Left ventricle myocardium inferior (tissue), 1 donor: Measurements from ENCODE around the gene CD63. TPM values are rescaled to one million over a fixed set of nuclear protein-coding genes. Genes with fewer than 3 reads are reported as not detected.

Experiments
- DNase-seq: peaks from one replicate; pipeline ENCODE4 v3.0.0-alpha.2; 2020
- H3K27ac ChIP-seq: fragments of 200-600 bp; replicated peaks from 2 replicates; pipeline ENCODE4 v1.8.0; 2021
- H3K27me3 ChIP-seq: fragments of 200-600 bp; 2 replicates; pipeline ENCODE4 v1.8.0; 2021; ENCODE audit warnings: low read depth
- H3K36me3 ChIP-seq: fragments of 200-600 bp; 2 replicates; pipeline ENCODE4 v1.8.0; 2021
- H3K4me1 ChIP-seq: fragments of 200-600 bp; 2 replicates; pipeline ENCODE4 v1.8.0; 2021
- H3K4me3 ChIP-seq: fragments of 200-600 bp; 2 replicates; pipeline ENCODE4 v1.8.0; 2021; ENCODE audit warnings: mild to moderate bottlenecking, moderate library complexity
- H3K9me3 ChIP-seq: fragments of 200-600 bp; replicated peaks from 2 replicates; pipeline ENCODE4 v1.8.0; 2021
- intact Hi-C: fragments of 100-400 bp; cut with micrococcal nuclease; formaldehyde crosslinking; loops from one replicate; pipeline ENCODE4 v1.11.0; 2022
- total RNA-seq: library from RNA; stranded (reverse); fragmentation: NEBNext Ultra II Directional; extraction: Animal tissue kit (Norgen Biotek cat#: 25700); gene quantifications from one replicate; pipeline ENCODE4 v1.2.1, GENCODE V29; 2021
- TF ChIP-seq, protein P1 (sequence below): fragments of 200-600 bp; IDR thresholded peaks from 2 replicates; pipeline ENCODE4 v1.8.0; 2021; ENCODE audit warnings: antibody characterized with exemption, mild to moderate bottlenecking, borderline replicate concordance
- donor health status: DM: no; HTN: yes; CAD: no; lungs with severe emphysema.

Gene CD63
- total RNA-seq, 1 donor from 2014 or later = 705 TPM

DNA sequence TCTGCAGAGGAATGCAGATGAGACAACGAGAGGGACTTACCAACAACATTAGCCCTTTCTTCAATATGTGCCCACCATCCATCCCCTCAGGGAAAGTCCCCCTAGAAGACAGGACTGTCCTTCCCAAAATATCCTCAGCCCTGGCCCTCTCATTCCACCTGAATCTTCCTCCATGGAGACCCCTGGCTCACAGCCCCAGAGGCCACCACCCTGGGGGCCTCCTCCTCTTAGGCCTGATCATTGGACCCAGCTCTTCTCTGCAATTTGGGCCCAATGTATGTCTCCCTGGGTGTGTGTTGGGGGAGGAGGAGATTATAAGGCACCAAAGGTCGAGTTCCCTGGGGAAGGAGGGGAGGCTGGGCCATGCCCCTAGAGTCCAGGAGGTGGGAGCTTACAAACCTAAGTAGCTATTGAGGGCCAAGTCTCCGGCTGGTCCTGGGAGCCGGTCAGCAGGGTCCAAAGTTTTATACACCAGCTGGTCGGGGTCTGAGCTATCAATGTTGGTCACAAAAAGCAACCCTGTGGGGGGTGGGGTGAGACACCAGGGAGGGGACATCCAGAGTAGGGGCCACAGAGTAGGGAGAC is 29.2 kb downstream of the CD63 start:
- Histone ChIP-seq H3K27me3 (no peaks in the 10 kb centered on the region), H3K27ac (peak overlapping the region; percentile 60), H3K4me3 (no peak overlapping the region), H3K9me3 (no peaks in the 10 kb centered on the region), H3K36me3 (peaks cover 51% of the 10 kb centered on the region), H3K4me1 (peaks cover 53% of the 10 kb centered on the region)
- TF ChIP-seq, protein P1, sequence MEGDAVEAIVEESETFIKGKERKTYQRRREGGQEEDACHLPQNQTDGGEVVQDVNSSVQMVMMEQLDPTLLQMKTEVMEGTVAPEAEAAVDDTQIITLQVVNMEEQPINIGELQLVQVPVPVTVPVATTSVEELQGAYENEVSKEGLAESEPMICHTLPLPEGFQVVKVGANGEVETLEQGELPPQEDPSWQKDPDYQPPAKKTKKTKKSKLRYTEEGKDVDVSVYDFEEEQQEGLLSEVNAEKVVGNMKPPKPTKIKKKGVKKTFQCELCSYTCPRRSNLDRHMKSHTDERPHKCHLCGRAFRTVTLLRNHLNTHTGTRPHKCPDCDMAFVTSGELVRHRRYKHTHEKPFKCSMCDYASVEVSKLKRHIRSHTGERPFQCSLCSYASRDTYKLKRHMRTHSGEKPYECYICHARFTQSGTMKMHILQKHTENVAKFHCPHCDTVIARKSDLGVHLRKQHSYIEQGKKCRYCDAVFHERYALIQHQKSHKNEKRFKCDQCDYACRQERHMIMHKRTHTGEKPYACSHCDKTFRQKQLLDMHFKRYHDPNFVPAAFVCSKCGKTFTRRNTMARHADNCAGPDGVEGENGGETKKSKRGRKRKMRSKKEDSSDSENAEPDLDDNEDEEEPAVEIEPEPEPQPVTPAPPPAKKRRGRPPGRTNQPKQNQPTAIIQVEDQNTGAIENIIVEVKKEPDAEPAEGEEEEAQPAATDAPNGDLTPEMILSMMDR = no peak
- DNase-seq = no peak
- intact Hi-C loops = no loop called here

DNA sequence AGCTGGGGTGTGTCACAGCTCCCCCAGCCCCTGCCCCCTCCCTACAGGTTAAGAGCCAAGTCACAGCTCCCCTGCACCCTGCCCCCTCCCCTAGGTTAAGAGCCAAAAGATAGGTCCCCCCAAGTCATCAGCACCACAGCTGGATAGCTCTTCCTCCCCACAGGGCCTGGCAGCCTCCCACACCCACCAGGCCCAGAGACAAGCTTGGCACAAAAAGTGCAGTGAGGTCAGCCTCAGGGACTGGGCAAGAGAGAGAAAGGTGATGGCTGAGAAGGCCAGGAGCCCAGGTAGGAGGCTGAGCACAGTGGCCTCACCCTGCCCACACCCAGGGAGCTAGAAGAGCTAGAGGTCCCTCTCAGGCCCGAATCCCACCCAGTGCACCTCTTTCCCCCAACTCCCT is 29.8 kb downstream of the CD63 start:
- intact Hi-C loops = no loop called here
- Histone ChIP-seq H3K27ac (peak overlapping the region; percentile 60), H3K27me3 (no peaks in the 10 kb centered on the region), H3K4me3 (no peak overlapping the region), H3K36me3 (peaks cover 57% of the 10 kb centered on the region), H3K9me3 (no peaks in the 10 kb centered on the region), H3K4me1 (peaks cover 48% of the 10 kb centered on the region)
- TF ChIP-seq, protein P1 = no peak
- DNase-seq = no peak

DNA sequence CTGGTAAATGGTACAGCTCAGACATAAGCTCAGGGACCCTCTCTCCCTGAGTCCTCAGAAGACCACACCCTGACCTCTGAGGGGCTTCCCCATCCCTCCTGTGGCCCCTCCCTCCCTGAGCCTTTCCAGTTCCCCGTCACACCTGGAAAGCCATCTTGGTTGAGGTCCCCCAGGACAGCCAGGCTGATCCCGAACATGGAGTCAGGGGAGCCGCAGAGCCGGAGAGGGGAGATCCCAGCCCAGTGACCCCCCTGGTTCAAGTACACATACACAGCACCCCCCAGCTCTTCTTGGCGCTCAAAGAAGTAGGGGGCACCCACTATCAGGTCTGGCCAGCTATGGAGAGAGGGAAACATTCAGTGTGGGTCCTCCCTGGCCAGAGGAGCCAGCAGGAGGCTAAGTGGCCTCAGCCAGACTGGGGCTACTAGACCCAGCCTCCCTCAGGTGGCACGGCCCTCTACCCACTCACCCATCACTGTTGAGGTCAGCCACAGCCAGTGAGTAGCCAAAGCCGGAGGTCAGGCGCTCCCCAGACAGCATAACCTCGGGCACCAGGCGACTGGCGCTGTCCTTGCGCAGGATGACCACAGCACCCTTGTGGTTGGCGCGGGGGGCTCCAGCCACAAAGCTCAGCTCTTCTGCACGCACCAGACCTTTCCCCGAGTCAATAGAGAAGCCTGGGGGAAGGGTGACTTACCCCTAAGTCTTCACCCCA is 30.4 kb downstream of the CD63 start:
- DNase-seq = no peak
- intact Hi-C loops = no loop called here
- Histone ChIP-seq H3K4me1 (peaks cover 42% of the 10 kb centered on the region), H3K4me3 (no peak overlapping the region), H3K36me3 (peaks cover 63% of the 10 kb centered on the region), H3K9me3 (no peaks in the 10 kb centered on the region), H3K27me3 (no peaks in the 10 kb centered on the region), H3K27ac (no peak overlapping the region)
- TF ChIP-seq, protein P1 = no peak

DNA sequence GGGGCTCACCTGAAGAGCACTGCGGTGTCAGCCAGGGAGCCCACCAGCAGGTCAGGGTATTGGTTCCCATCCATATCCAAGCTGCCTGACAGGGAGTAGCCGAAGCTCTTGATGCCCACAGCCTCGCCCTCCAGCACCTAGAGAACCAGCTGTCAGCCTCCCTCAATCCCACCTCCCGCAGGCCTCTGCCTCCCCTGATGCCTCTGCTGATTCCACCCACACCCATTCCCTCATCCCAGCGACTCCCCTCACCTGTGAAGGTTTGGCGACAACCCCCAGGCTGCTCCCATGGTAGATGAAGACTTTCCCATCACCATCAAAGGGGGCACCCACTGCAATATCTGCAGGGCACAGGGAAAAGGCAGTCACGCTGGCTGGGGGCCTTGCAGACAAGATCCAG is 31.1 kb downstream of the CD63 start:
- no peaks in the 10 kb centered on the region for H3K27me3 ChIP-seq
- H3K27ac ChIP-seq = no peak overlapping the region
- no peaks in the 10 kb centered on the region for H3K9me3 ChIP-seq
- TF ChIP-seq, protein P1 = no peak
- peaks cover 70% of the 10 kb centered on the region for H3K36me3 ChIP-seq
- H3K4me3 ChIP-seq = no peak overlapping the region
- H3K4me1 ChIP-seq = peaks cover 37% of the 10 kb centered on the region
- DNase-seq = no peak
- intact Hi-C loops = no loop called here

DNA sequence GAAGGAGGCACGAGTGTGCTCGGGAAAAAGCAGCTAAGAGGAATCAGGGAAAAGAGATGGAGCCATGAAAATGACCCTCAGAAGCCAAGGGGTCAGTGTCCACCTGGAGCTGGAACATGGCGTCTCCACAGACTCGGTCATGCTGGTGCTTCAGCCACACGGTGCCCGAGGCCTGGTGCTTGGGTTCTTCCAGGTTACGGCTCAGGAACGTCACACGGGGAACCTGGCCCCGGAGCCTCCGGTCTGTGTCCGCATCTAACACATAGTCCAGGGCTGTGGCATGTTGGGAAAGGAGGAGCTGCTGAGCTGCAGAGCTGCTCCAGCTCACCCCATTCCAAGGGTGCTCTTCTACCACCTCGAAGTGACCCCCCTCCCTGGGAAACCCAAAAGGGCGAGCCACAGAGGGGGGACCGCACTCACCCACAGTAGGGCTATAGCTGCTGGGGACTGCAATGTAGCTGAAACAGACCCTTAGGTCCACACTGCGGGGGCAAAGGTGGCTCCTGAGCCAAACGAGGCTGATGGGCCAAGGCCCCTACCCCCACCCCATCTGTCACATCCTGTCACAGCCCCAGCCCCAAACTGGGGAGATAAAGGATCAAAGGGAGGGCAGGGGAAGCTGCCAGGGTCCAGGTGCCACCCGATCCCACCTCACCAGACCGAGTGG is 31.9 kb downstream of the CD63 start:
- H3K4me1 ChIP-seq = peaks cover 29% of the 10 kb centered on the region
- no peak overlapping the region for H3K27ac ChIP-seq
- H3K9me3 ChIP-seq = no peaks in the 10 kb centered on the region
- H3K4me3 ChIP-seq = no peak overlapping the region
- peaks cover 77% of the 10 kb centered on the region for H3K36me3 ChIP-seq
- intact Hi-C loops = no loop called here
- no peaks in the 10 kb centered on the region for H3K27me3 ChIP-seq
- TF ChIP-seq, protein P1 = no peak
- no peak for DNase-seq
